Activated naive CD8-positive, alpha-beta T cell treated with anti-CD3 and anti-CD28 coated beads, Interleukin-2, amount 10 ng/mL, durations not matched to agents 7 days and 5 days (primary cell): ENCODE measurements around the gene SPRR5. TPM values are rescaled to one million over a fixed set of nuclear protein-coding genes. Genes with fewer than 3 reads are reported as not detected.

Experiments used
- total RNA-seq, 2 experiments: library from RNA; stranded (reverse); gene quantifications; one replicate each; pipeline ENCODE4 v1.2.3, GENCODE V29; 2021

Gene SPRR5
- total RNA-seq, 2 experiments from 2014 or later, result not detected

Other genes with a start within 250 kb of the SPRR5 start
- not detected for gene LCE2A, start 248.9 kb upstream of the SPRR5 start, total RNA-seq
- not detected for gene LCE4A, start 239.0 kb upstream of the SPRR5 start, total RNA-seq
- gene KPRP, start 189.2 kb upstream of the SPRR5 start, total RNA-seq, result not detected
- gene LCE1F, start 172.1 kb upstream of the SPRR5 start, total RNA-seq, result not detected
- not detected for gene LCE1E, start 160.9 kb upstream of the SPRR5 start, total RNA-seq
- gene LCE1D, start 150.5 kb upstream of the SPRR5 start, total RNA-seq, result not detected
- gene LCE1C, start 140.6 kb upstream of the SPRR5 start, total RNA-seq, result not detected
- gene LCE1B, start 135.2 kb upstream of the SPRR5 start, total RNA-seq, result not detected
- gene LCE1A, start 119.7 kb upstream of the SPRR5 start, total RNA-seq, result not detected
- gene LCE6A, start 104.3 kb upstream of the SPRR5 start, total RNA-seq, result not detected
- not detected for gene LCE7A, start 87.2 kb upstream of the SPRR5 start, total RNA-seq
- not detected for gene SMCP, start 68.9 kb upstream of the SPRR5 start, total RNA-seq
- gene IVL, start 38.7 kb upstream of the SPRR5 start, total RNA-seq, result not detected
- not detected for gene SPRR4, start 23.4 kb downstream of the SPRR5 start, total RNA-seq
- not detected for gene SPRR1A, start 36.9 kb downstream of the SPRR5 start, total RNA-seq
- not detected for gene SPRR3, start 54.5 kb downstream of the SPRR5 start, total RNA-seq
- not detected for gene SPRR1B, start 84.0 kb downstream of the SPRR5 start, total RNA-seq
- gene SPRR2D, start 93.9 kb downstream of the SPRR5 start, total RNA-seq, result not detected
- gene SPRR2A, start 110.3 kb downstream of the SPRR5 start, total RNA-seq, result not detected
- not detected for gene SPRR2B, start 124.4 kb downstream of the SPRR5 start, total RNA-seq
- not detected for gene SPRR2E, start 147.3 kb downstream of the SPRR5 start, total RNA-seq
- not detected for gene SPRR2F, start 166.3 kb downstream of the SPRR5 start, total RNA-seq
- not detected for gene SPRR2G, start 203.7 kb downstream of the SPRR5 start, total RNA-seq